ENCODE measurements around the gene A1CF.

The A1CF gene

DNA sequence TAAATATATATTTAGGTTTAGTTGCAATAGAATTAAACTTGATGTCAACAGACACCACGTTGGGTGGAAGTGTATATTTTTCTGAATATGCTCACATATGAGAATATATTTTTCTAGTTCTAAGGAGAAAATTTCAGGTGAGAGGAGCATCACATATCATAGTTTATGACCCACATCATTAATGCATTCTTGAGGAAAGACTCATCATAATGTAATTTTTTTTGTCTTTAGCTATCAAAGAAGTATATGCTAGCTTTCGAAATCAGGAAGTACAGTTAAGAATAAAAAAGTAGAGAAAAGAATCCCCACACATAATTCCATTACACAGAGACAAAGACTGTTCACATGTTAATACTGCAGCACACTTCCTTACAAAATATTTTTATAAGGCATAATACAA lies 30.4 kb downstream of the A1CF start:
- DNase-seq (no peak), ATAC-seq (ENCODE audit: insufficient read depth, low read depth) (no peak)
- Histone ChIP-seq H3K4me2 (ENCODE audit: insufficient read depth, low read length) (no peak overlapping the region), H2AFZ (ENCODE audit: low read depth, low read length) (no peak overlapping the region), H3K27ac (ENCODE audit: low read length) (no peak overlapping the region), H3K9me3 (ENCODE audit: insufficient read depth, low read length, severe bottlenecking) (no peaks in the 10 kb centered on the region), H3K79me2 (ENCODE audit: insufficient read depth, low read length) (no peaks in the 10 kb centered on the region), H3K9ac (ENCODE audit: low read depth, low read length) (no peak overlapping the region), H3K4me1 (ENCODE audit: insufficient read depth, low read length) (no peaks in the 10 kb centered on the region), H4K20me1 (ENCODE audit: insufficient read depth, low read length) (no peaks in the 10 kb centered on the region), H3K4me3 (ENCODE audit: low read depth in 1 of 2, low read length in 2 of 2) (no peak overlapping the region), H3K36me3 (ENCODE audit: insufficient read depth, low read length) (no peaks in the 10 kb centered on the region), H3K27me3 (ENCODE audit: insufficient read depth, low read length, poor library complexity) (no peaks in the 10 kb centered on the region)
- TF ChIP-seq, protein P1, sequence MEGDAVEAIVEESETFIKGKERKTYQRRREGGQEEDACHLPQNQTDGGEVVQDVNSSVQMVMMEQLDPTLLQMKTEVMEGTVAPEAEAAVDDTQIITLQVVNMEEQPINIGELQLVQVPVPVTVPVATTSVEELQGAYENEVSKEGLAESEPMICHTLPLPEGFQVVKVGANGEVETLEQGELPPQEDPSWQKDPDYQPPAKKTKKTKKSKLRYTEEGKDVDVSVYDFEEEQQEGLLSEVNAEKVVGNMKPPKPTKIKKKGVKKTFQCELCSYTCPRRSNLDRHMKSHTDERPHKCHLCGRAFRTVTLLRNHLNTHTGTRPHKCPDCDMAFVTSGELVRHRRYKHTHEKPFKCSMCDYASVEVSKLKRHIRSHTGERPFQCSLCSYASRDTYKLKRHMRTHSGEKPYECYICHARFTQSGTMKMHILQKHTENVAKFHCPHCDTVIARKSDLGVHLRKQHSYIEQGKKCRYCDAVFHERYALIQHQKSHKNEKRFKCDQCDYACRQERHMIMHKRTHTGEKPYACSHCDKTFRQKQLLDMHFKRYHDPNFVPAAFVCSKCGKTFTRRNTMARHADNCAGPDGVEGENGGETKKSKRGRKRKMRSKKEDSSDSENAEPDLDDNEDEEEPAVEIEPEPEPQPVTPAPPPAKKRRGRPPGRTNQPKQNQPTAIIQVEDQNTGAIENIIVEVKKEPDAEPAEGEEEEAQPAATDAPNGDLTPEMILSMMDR (IDR thresholded peaks at IDR 0.05; ENCODE audit: borderline replicate concordance, extremely low read depth, low read length, poor library complexity, severe bottlenecking): no peak
- TF ChIP-seq EZH2 (IDR thresholded peaks at IDR 0.05; ENCODE audit: borderline replicate concordance, low read depth, low read length, severe bottlenecking): no peak

DNA sequence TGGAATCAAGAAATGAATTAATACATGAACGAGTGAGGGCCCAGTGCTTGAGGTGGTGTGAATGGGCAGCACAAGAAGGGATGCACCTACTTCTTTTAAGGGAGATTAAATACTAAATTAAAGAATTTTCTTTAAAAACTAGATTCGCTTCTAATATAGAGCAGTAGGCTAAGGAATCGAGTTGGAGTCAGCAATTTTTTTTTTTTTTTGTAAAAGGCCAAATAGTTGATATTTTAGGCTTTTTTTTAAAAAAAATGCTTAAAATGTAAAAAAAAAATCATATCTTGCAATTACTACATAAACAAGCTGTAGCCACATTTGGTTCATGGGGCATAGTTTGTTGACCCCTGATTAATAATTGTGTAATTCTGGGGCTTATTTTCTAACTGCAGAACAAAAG lies 31.9 kb downstream of the A1CF start:
- H3K9ac ChIP-seq (ENCODE audit: low read depth, low read length): no peak overlapping the region
- no peaks in the 10 kb centered on the region for H3K4me1 ChIP-seq (ENCODE audit: insufficient read depth, low read length)
- no peak overlapping the region for H3K4me3 ChIP-seq (ENCODE audit: low read depth in 1 of 2, low read length in 2 of 2)
- TF ChIP-seq, protein P1 (IDR thresholded peaks at IDR 0.05; ENCODE audit: borderline replicate concordance, extremely low read depth, low read length, poor library complexity, severe bottlenecking): no peak
- TF ChIP-seq EZH2 (IDR thresholded peaks at IDR 0.05; ENCODE audit: borderline replicate concordance, low read depth, low read length, severe bottlenecking): no peak
- H2AFZ ChIP-seq (ENCODE audit: low read depth, low read length): no peak overlapping the region
- H3K36me3 ChIP-seq (ENCODE audit: insufficient read depth, low read length): no peaks in the 10 kb centered on the region
- ATAC-seq (ENCODE audit: insufficient read depth, low read depth): no peak
- H3K27me3 ChIP-seq (ENCODE audit: insufficient read depth, low read length, poor library complexity): no peaks in the 10 kb centered on the region
- no peak for DNase-seq
- H3K79me2 ChIP-seq (ENCODE audit: insufficient read depth, low read length): no peaks in the 10 kb centered on the region
- no peak overlapping the region for H3K27ac ChIP-seq (ENCODE audit: low read length)
- no peaks in the 10 kb centered on the region for H3K9me3 ChIP-seq (ENCODE audit: insufficient read depth, low read length, severe bottlenecking)
- H3K4me2 ChIP-seq (ENCODE audit: insufficient read depth, low read length): no peak overlapping the region
- H4K20me1 ChIP-seq (ENCODE audit: insufficient read depth, low read length): no peaks in the 10 kb centered on the region

DNA sequence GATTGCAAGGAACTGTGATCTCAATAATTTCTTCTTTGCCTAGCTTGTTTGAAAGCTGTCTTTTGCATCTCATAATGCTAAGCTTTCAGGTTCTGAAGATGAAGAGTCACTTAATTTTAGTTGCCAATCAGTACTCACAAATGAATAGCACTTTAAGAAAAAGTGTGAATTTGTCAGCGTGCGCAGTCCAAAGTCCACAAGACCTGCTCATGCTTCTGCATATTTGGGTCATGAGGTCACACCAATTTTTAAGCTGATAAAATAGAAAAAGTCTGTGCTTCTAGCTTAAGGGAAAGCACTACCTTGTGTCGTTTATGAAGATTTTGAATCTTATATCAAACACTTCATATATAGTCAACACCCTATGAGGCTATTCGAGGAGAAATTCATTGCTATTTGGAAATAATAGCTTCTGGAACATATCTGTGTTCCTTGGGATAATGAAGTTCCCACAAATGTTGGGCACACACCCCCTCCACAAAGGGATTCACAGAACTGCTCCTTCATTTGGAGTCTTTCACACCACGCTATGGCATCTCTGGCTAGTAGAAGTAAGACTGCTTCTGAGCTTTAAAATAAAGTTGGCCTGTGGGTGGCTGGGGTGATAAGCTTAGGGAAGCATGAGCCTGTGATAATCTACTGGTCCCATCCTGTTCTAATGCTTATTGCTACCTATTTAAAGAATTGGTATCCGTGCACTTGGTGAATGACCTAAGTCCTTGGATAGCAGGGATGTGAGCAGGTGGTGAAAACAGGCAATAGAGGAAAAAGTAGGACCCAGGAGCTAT lies 33.3 kb downstream of the A1CF start:
- no peak overlapping the region for H2AFZ ChIP-seq (ENCODE audit: low read depth, low read length)
- TF ChIP-seq EZH2 (IDR thresholded peaks at IDR 0.05; ENCODE audit: borderline replicate concordance, low read depth, low read length, severe bottlenecking): no peak
- TF ChIP-seq, protein P1 (IDR thresholded peaks at IDR 0.05; ENCODE audit: borderline replicate concordance, extremely low read depth, low read length, poor library complexity, severe bottlenecking): no peak

More for the DNA sequence above, 33.3 kb downstream of the A1CF start:
- DNase-seq (no peak), ATAC-seq (ENCODE audit: insufficient read depth, low read depth) (no peak)
- no peaks in the 10 kb centered on the region for H3K79me2 ChIP-seq (ENCODE audit: insufficient read depth, low read length)
- no peaks in the 10 kb centered on the region for H3K27me3 ChIP-seq (ENCODE audit: insufficient read depth, low read length, poor library complexity)
- H3K9me3 ChIP-seq (ENCODE audit: insufficient read depth, low read length, severe bottlenecking): no peaks in the 10 kb centered on the region
- H3K4me3 ChIP-seq (ENCODE audit: low read depth in 1 of 2, low read length in 2 of 2): no peak overlapping the region
- no peak overlapping the region for H3K9ac ChIP-seq (ENCODE audit: low read depth, low read length)
- no peaks in the 10 kb centered on the region for H4K20me1 ChIP-seq (ENCODE audit: insufficient read depth, low read length)
- no peak overlapping the region for H3K4me2 ChIP-seq (ENCODE audit: insufficient read depth, low read length)
- H3K36me3 ChIP-seq (ENCODE audit: insufficient read depth, low read length): no peaks in the 10 kb centered on the region
- H3K4me1 ChIP-seq (ENCODE audit: insufficient read depth, low read length): no peaks in the 10 kb centered on the region
- H3K27ac ChIP-seq (ENCODE audit: low read length): no peak overlapping the region

Data from DND-41 (cell line).